Activated CD8-positive, alpha-beta memory T cell treated with anti-CD3 and anti-CD28 coated beads, Interleukin-2, amount 50 U/mL, for 48 hours (primary cell): ENCODE data around the gene ERBB3.

ENCODE experiments used
- DNase-seq: peaks from one replicate; pipeline ENCODE4 v3.0.0-alpha.2; 2020

ERBB3 gene

DNA sequence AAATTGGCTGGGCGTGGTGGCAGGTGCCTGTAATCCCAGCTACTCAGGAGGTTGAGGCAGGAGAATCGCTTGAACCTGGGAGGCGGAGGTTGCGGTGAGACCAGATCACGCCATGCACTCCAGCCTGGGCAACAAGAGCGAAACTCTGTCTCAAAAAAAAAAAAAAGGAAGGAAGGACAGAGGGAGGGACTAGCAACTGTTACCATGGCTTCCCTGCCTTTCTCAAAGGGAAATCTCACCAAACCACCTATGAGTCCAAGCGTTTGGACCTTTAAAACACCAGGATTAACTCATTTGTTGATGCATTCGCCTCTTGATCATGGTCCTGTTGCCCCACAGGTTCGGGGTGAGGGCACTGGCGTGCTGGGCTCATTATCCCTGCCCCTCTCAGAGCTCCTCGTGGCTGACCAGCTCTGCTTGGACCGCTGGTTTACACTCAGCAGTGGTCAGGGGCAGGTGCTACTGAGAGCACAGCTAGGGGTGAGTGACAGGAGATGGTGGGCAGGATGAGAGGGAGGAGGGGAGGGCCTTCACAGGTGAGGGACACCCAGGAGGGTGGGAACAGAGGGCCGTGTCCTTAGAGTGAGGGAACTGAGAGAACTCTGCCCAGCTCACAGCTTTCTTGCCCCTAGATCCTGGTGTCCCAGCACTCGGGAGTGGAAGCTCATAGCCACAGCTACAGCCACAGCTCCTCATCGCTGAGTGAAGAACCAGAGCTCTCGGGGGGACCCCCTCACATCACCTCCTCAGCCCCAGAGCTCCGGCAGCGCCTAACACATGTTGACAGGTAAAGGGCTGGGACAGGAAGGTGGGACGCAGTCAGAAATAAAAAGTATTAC is 62.2 kb downstream of the ERBB3 start:
- DNase-seq, result no peak

DNA sequence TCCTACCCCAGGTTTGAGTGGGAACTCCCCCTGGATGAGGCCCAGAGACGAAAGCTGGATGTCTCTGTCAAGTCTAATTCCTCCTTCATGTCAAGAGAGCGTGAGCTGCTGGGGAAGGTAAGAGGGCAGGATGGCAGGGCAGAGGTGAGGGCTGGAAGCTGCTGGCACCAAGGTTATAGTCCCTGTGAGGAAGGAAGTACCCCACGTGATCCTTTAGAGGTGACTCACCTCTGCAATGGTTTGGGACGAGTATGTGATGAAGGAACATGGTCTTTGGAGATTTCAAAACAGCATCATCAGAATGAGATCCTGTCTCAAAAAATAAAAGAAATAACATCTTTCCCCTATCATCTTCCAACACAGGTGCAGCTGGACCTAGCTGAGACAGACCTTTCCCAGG is 63.3 kb downstream of the ERBB3 start:
- DNase-seq, result no peak

DNA sequence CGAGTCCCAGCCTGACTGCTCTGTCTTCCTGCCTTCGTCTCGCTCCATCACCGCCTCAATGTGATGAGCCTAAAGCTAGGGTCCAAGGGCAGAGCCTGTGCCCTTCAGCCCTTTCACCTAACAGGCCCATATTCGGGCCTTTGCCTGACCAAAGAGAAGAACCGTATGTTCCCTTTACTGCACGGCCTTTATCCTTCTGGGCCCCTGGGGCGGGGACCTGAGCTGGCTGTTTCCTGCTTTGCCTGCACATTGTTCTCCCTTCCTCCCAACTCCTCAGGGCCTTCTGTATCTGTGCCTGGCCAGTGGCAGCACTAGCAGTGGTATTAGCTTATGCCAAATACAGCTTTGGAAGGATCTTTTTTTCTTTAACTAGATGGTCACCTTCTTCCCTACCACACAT is 63.9 kb downstream of the ERBB3 start:
- no peak for DNase-seq

DNA sequence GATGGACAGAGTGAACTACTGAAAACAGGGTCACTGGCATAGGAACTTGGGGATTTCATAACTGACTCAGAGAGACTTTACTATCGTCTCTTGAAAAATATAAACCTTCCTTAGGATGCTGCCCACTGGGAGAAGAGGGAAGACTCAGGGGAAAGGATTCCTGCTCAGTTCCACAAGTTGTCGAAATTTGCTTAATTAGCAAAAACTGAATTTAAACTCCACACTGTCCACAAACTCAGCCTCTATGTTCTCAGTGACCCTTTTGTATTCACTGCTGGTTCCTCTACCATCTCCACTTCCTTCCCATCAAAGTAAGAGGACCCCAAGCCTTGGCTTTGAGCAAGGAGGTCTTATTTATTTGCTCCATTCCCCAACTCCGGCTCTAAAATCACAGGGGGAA is 65.3 kb downstream of the ERBB3 start:
- no peak for DNase-seq

DNA sequence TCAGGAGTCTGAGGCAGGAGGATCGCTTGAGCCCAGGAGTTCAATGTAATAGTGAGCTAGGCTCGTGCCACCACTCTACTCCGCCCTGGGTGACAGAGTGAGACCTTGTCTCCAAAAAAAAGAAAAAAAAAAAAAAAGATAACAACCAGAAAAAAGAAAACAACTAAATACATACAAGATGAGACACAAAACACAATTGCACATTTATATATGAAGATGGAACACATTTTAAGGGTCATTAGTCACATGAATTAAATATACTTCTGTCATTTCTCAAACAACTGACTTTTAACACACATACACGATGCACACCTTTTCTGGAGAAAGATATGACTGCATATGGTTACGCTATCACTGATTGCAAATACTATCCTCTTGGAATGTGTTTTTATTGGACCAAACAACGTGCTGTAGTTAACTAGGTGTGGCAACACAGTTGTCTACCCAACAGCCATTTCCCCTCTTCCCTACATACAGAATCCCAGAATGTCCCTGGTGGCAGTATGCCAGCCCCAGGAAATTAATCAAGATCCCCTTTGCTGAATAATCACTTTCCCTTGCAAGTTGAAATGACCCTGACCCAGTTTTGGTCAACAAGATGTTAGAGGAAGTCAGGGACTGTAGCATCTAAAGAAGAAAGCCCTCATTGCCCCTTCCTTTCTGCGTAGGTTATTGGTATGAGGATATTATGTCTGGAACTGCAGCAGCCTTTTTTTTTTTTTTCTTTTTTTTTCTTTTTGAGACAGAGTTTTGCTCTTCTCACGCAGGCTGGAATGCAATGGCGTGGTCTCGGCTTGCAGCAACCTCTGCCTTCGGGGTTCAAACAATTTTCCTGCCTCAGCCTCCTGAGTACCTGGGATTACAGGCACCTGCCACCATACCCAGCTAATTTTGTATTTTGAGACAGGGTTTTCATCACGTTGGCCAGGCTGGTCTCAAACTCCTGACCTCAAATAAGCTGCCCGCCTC is 66.8 kb downstream of the ERBB3 start:
- DNase-seq, result no peak

DNA sequence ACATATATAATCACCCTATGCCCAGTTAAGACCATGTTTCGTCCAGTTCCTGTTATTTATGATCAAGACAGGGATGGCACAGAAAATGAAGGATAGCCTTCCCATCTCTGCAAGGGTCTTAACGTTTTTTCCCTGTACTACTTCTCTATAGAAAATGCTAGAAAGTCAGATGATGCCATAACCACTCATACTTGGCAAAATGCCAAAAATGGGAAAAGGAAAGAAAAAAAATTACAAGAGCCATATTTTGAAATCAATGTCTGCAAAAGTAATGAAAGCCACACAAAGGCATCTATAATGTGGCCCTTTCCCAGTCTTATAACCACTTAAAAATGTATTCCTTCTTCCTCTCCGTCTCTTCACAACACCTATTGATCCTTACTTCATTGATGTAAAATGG is 70.6 kb downstream of the ERBB3 start:
- no peak for DNase-seq

DNA sequence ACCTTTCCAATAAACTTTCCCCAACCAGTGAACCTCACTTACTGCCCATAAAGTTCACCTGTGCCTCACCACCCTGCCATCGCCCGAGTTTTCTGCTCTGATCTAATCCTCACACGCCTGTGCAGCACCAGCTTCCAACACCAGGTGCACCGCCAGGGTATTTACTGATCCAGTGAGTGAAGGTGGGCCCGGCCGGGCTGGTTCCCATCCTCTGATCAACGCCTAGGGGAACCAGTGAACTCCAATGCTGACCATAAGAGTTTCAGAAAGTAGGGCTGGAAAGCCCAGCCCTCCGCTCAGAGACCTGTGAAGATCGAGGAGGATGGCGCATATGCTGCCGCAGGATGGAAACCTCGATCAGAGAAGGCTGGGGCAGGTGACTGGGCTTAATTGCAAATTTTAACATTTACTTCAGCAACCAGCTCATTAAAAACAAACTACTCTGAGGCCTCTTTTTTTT is 71.7 kb downstream of the ERBB3 start:
- peak; percentile 84 for DNase-seq

DNA sequence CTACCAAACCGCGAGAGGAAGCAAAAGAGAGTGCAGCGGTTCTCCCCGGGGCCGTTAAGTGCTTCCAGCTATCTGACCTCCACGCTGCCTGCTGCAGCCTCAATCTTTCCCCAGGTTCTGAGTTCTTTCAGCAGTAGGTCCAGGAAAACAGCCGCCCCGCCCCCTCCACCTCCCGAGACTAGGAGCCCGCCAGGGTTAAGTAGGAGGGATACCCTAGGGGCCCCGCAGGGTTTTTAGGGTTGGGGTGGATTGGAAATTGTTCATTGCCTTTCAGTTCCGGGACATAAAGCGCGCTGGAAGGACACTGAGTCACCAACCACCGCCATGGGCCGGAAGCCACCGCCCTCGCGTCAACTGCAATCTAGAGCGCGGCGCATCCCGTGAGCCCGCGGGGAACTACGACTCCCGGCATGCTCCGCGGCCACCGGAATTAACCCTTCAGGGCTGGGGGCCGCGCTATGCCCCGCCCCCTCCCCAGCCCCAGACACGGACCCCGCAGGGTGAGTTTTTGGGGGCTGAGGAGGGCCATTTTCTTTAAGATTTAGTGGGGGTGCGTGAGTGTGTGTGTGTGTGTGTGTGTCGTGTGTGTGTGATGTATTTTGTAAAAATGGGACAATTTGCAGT is 72.3 kb downstream of the ERBB3 start, which contains the start of gene MYL6B:
TSS of gene MYL6B (plus strand) at position 456 of the 624 bp plus-strand sequence. CDS start 1,332 bp downstream, outside the sequence.
- DNase-seq, result peak; percentile 95
